ENCODE measurements around the gene TTLL3.
A peak's percentile ranks its signal among the peaks of the same experiment; 100 is the strongest.
"Not testable (repeated sequence)": the region's sequence is repeated elsewhere in the genome, so short reads cannot be mapped to it uniquely, and the experiment has no call there.

Gene TTLL3

GRCh38 chr3:9768141-9768775 lies 41.8 kb upstream of the TTLL3 start:
- Histone ChIP-seq H3K36me3 (ENCODE audit: insufficient read depth, insufficient read length, low read length) (peaks cover 8% of the 10 kb centered on the region), H3K4me1 (ENCODE audit: insufficient read depth, insufficient read length) (peaks cover 11% of the 10 kb centered on the region), H3K9me3 (ENCODE audit: insufficient read depth, low read length) (no peaks in the 10 kb centered on the region), H3K4me3 (ENCODE audit: insufficient read length, low read depth) (no peak overlapping the region), H3K9ac (ENCODE audit: insufficient read length, low read depth) (no peak overlapping the region), H3K27me3 (ENCODE audit: insufficient read depth, insufficient read length) (peaks cover 13% of the 10 kb centered on the region)
- no peak for DNase-seq (ENCODE audit: low read depth, low spot score)
- TF ChIP-seq YY1 (IDR thresholded peaks at IDR 0.05; ENCODE audit: insufficient read depth, insufficient read length) (no peak), SUZ12 (IDR thresholded peaks at IDR 0.05; ENCODE audit: extremely low read depth, insufficient read depth, insufficient read length) (no peak), ZNF274 (IDR thresholded peaks at IDR 0.05; ENCODE audit: low read depth, low read length) (no peak)

- peak overlapping the region; percentile 35 for H3K4me3 ChIP-seq (ENCODE audit: insufficient read length, low read depth)
- DNase-seq (ENCODE audit: low read depth, low spot score): no peak
- H3K4me1 ChIP-seq (ENCODE audit: insufficient read depth, insufficient read length): peaks cover 11% of the 10 kb centered on the region
- H3K9me3 ChIP-seq (ENCODE audit: insufficient read depth, low read length): no peaks in the 10 kb centered on the region
- H3K9ac ChIP-seq (ENCODE audit: insufficient read length, low read depth): peak overlapping the region; percentile 51
- H3K36me3 ChIP-seq (ENCODE audit: insufficient read depth, insufficient read length, low read length): peaks cover 8% of the 10 kb centered on the region
- peaks cover 13% of the 10 kb centered on the region for H3K27me3 ChIP-seq (ENCODE audit: insufficient read depth, insufficient read length)
- TF ChIP-seq YY1 (IDR thresholded peaks at IDR 0.05; ENCODE audit: insufficient read depth, insufficient read length): no peak
- TF ChIP-seq SUZ12 (IDR thresholded peaks at IDR 0.05; ENCODE audit: extremely low read depth, insufficient read depth, insufficient read length): no peak
- no peak for TF ChIP-seq ZNF274 (IDR thresholded peaks at IDR 0.05; ENCODE audit: low read depth, low read length)
These were observed 41.0 kb upstream of the TTLL3 start for GRCh38 chr3:9769012-9769411.

- DNase-seq (ENCODE audit: low read depth, low spot score): no peak
- Histone ChIP-seq H3K36me3 (ENCODE audit: insufficient read depth, insufficient read length, low read length) (peaks cover 8% of the 10 kb centered on the region), H3K4me1 (ENCODE audit: insufficient read depth, insufficient read length) (peaks cover 11% of the 10 kb centered on the region), H3K4me3 (ENCODE audit: insufficient read length, low read depth) (peak within 1 kb of the TSS; percentile 35), H3K9me3 (ENCODE audit: insufficient read depth, low read length) (no peaks in the 10 kb centered on the region), H3K9ac (ENCODE audit: insufficient read length, low read depth) (peak within 1 kb of the TSS; percentile 79), H3K27me3 (ENCODE audit: insufficient read depth, insufficient read length) (peaks cover 13% of the 10 kb centered on the region)
- TF ChIP-seq SUZ12 (IDR thresholded peaks at IDR 0.05; ENCODE audit: extremely low read depth, insufficient read depth, insufficient read length) (no peak), YY1 (IDR thresholded peaks at IDR 0.05; ENCODE audit: insufficient read depth, insufficient read length) (no peak), ZNF274 (IDR thresholded peaks at IDR 0.05; ENCODE audit: low read depth, low read length) (no peak)
These were observed 40.4 kb upstream of the TTLL3 start, which contains the start of gene CAMK1 for GRCh38 chr3:9769426-9770275. Gene CAMK1 (minus strand): TSS chr3:9769947. CDS start chr3:9767749, 2,198 bp downstream.

GRCh38 chr3:9770276-9770812 lies 39.7 kb upstream of the TTLL3 start:
- H3K9ac ChIP-seq (ENCODE audit: insufficient read length, low read depth): peak overlapping the region; percentile 79
- H3K4me3 ChIP-seq (ENCODE audit: insufficient read length, low read depth): peak overlapping the region; percentile 35
- H3K4me1 ChIP-seq (ENCODE audit: insufficient read depth, insufficient read length): peaks cover 11% of the 10 kb centered on the region
- H3K27me3 ChIP-seq (ENCODE audit: insufficient read depth, insufficient read length): peaks cover 13% of the 10 kb centered on the region
- peaks cover 6% of the 10 kb centered on the region for H3K36me3 ChIP-seq (ENCODE audit: insufficient read depth, insufficient read length, low read length)
- no peak for TF ChIP-seq SUZ12 (IDR thresholded peaks at IDR 0.05; ENCODE audit: extremely low read depth, insufficient read depth, insufficient read length)
- no peak for TF ChIP-seq YY1 (IDR thresholded peaks at IDR 0.05; ENCODE audit: insufficient read depth, insufficient read length)
- TF ChIP-seq ZNF274 (IDR thresholded peaks at IDR 0.05; ENCODE audit: low read depth, low read length): no peak
- no peak for DNase-seq (ENCODE audit: low read depth, low spot score)
- no peaks in the 10 kb centered on the region for H3K9me3 ChIP-seq (ENCODE audit: insufficient read depth, low read length)

GRCh38 chr3:9771007-9771406 lies 39.1 kb upstream of the TTLL3 start:
- peaks cover 13% of the 10 kb centered on the region for H3K27me3 ChIP-seq (ENCODE audit: insufficient read depth, insufficient read length)
- H3K36me3 ChIP-seq (ENCODE audit: insufficient read depth, insufficient read length, low read length); H3K9ac ChIP-seq (ENCODE audit: insufficient read length, low read depth); H3K9me3 ChIP-seq (ENCODE audit: insufficient read depth, low read length); DNase-seq (ENCODE audit: low read depth, low spot score); H3K4me3 ChIP-seq (ENCODE audit: insufficient read length, low read depth); H3K4me1 ChIP-seq (ENCODE audit: insufficient read depth, insufficient read length): not testable (repeated sequence)

- Histone ChIP-seq H3K36me3 (ENCODE audit: insufficient read depth, insufficient read length, low read length) (peaks cover 22% of the 10 kb centered on the region), H3K4me1 (ENCODE audit: insufficient read depth, insufficient read length) (peaks cover 5% of the 10 kb centered on the region), H3K9me3 (ENCODE audit: insufficient read depth, low read length) (no peaks in the 10 kb centered on the region), H3K4me3 (ENCODE audit: insufficient read length, low read depth) (no peak overlapping the region), H3K9ac (ENCODE audit: insufficient read length, low read depth) (no peak overlapping the region), H3K27me3 (ENCODE audit: insufficient read depth, insufficient read length) (no peaks in the 10 kb centered on the region)
- DNase-seq (ENCODE audit: low read depth, low spot score): no peak
- TF ChIP-seq YY1 (IDR thresholded peaks at IDR 0.05; ENCODE audit: insufficient read depth, insufficient read length) (no peak), ZNF274 (IDR thresholded peaks at IDR 0.05; ENCODE audit: low read depth, low read length) (no peak), SUZ12 (IDR thresholded peaks at IDR 0.05; ENCODE audit: extremely low read depth, insufficient read depth, insufficient read length) (no peak)
These were observed 33.0 kb upstream of the TTLL3 start for GRCh38 chr3:9776896-9777693.
